ENCODE measurements around the gene IGFBP4. TPM values are rescaled to one million over a fixed set of nuclear protein-coding genes. Genes with fewer than 3 reads are reported as not detected.

The IGFBP4 gene
- total RNA-seq, result 126 and 1,753 TPM in 2 replicates

GRCh38 chr17:40443196-40443987 is at the start of gene IGFBP4:
TSS of gene IGFBP4 (plus strand) at chr17:40443450. CDS start at chr17:40443736, 286 bp downstream.

DNA sequence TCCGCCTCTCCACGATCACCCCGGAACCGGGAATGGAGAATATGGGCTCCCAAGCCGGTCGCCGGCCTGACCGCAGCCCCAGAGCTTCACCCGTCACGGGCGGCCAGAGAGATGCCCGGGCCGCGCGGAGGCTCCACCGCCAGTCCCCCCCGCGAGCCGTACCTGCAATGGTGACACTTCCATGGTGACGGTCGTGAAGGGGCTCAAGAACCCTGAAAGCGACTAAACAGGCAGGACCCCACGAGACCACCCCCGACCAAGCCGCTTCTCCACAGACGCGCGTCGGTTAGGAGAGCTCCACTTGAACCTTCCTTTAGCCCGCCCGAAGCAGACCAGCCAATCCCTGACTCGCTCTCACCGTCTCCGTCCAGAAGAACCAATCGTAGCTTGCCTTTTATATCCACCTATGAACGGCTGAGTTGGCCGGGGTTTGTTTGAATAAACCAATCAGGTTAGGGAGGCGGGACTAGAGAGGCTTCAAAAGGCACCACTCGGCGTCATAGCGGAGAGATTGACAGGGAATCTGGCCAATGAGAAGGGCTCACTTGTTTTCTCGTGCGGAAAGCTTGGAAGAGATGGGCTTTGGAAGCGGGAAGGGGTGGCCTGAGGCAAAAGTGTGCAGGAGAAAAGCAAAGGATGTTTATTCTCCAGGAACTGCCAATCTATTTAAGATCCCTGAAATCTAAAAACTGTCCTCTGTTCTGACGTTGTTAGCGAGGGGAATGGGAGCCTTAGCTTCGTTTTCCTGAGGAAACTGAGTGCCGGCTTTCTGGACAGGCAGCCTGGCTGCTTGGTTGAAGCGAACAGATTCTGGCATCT is 25.4 kb upstream of the IGFBP4 start, which contains the start of gene TOP2A:
Gene TOP2A, minus strand, starts transcription at position 288 of the 819 bp plus-strand sequence. Its CDS starts 105 bp downstream, at position 183.

DNA sequence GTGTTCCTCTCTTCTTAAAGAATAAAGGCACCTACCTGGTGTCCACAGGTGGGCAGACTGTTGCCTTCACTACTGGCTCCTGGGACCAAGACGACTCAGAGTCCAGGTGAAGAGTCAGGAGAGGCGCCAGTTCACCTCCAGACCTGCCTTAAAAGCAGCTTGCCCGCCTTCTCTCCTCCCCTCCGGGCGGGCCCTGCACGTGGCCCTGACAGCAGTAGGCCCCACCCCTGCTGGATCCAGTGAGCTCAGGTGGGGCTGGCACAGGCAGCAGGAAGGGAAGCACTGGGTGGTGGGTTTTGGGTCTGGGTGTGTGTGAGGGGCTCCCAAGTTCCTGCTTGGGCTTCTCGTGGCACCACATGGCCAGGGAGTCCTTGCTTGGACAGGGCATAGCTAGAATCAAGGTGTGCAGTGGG is 58.3 kb downstream of the IGFBP4 start, which contains the start of gene TNS4:
Gene TNS4, minus strand, starts transcription at position 125 of the 413 bp plus-strand sequence. CDS start 5,198 bp downstream, outside the sequence.

Other genes starting within 250 kb of the IGFBP4 start
- 9.1 and 11.1 TPM in 2 replicates for gene WIPF2, start 224.1 kb upstream of the IGFBP4 start, total RNA-seq
- 6.2 and 26.8 TPM in 2 replicates for gene CDC6, start 155.6 kb upstream of the IGFBP4 start, total RNA-seq
- gene RARA, start 134.3 kb upstream of the IGFBP4 start, total RNA-seq, result 22.0 and 38.6 TPM in 2 replicates
- 3.4 and 3.7 TPM in 2 replicates for gene GJD3, start 78.7 kb upstream of the IGFBP4 start, total RNA-seq
- 89.5 and 102 TPM in 2 replicates for gene TOP2A, start 25.6 kb upstream of the IGFBP4 start, total RNA-seq
- gene TNS4, start 58.2 kb downstream of the IGFBP4 start, total RNA-seq, result 1.7 and 7.9 TPM in 2 replicates
- 0.72 TPM in 1 of 2 replicates, not detected in the other for gene CCR7, start 122.0 kb downstream of the IGFBP4 start, total RNA-seq
- gene SMARCE1, start 204.4 kb downstream of the IGFBP4 start, total RNA-seq, result 64.8 and 120 TPM in 2 replicates
- gene KRT222, start 221.7 kb downstream of the IGFBP4 start, total RNA-seq, result under 0.01 TPM in 1 of 2 replicates, not detected in the other